ENCODE results near the gene DDRGK1. TPM values are rescaled to one million over a fixed set of nuclear protein-coding genes. Genes with fewer than 3 reads are reported as not detected.

Gene DDRGK1
- total and polyA plus RNA-seq, 9 donors, result 25.5 to 34.0 (median 31.0) TPM

DNA sequence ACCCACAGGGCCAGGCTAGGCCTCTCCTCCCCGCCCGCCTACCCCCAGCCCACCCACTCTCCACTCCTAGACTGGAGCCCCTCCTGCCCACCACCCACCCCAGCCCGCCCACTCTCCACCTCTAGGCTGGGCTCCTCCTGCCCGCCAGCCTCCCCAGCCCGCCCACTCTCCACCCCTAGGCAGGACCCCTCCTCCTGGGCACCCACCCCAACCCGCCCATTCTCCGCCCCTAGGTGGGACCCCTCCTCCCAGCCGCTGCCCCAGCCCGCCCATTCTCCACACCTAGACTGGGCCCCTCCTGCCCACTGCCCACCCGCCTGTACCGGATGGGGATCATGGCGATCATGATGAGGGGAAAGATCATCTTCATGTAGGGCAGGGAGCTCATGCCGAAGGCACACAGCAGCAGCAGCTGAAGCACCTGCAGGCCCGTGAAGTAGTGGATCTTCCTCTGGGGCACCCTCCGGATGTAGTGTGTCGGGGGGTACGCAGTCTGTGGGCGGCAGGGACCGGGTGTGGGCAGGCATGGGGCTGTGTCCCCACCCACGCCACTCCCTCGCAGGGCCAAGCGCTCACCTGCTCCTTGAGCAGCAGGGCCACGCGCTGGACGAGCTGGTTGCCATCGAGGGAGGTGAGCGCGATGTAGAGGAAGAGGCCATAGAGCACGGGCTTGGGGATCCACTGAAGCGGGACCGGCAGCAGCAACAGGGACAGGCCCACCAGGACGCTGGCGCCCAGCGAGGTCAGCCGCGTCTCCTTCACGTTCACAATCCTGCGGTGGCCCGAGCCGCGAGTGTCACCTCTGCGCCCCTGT is 23.7 kb upstream of the DDRGK1 start:
- H3K27me3 ChIP-seq (ENCODE audit: control insufficient read depth, insufficient read depth, low read length), result no peaks in the 10 kb centered on the region
- no peak overlapping the region for H3K27ac ChIP-seq (ENCODE audit: low read length)
- no peak overlapping the region for H3K4me3 ChIP-seq (ENCODE audit: low read length)
- no peaks in the 10 kb centered on the region for H3K9me3 ChIP-seq (replicated peaks; ENCODE audit: control insufficient read depth, low read depth, low read length)
- H3K36me3 ChIP-seq (ENCODE audit: control insufficient read depth, insufficient read depth, low read length), result peaks cover 25% of the 10 kb centered on the region
- 85% methylated on average over 31 of the region's 42 CpGs for WGBS (ENCODE audit: insufficient coverage)
- peaks cover 8% of the 10 kb centered on the region for H3K4me1 ChIP-seq (ENCODE audit: control insufficient read depth, insufficient read depth, low read length)
- DNase-seq, result no peak

DNA sequence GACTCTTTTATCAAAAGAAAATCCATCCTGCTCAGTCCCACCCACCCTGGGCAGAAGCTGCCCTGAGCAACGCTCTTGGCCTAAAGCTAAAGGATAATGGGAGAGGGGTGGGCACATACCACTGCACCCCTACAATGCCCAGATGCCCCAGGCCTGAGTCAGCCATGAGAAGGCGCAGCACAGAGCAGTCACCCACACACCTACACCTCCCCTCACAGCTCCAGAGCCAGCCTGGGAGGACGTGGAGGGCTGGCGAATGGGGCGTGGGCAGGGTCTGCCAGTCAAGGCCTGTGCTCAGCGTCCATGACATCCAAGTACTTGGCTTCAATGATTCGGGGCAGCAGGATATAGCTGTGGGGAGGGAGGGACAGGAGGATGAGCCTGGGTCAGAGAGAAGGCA is 23.0 kb upstream of the DDRGK1 start:
- WGBS (ENCODE audit: insufficient coverage), result 40% methylated on average over 1 of the region's 7 CpGs
- H3K4me3 ChIP-seq (ENCODE audit: low read length), result no peak overlapping the region
- peaks cover 28% of the 10 kb centered on the region for H3K36me3 ChIP-seq (ENCODE audit: control insufficient read depth, insufficient read depth, low read length)
- H3K9me3 ChIP-seq (replicated peaks; ENCODE audit: control insufficient read depth, low read depth, low read length), result no peaks in the 10 kb centered on the region
- H3K27me3 ChIP-seq (ENCODE audit: control insufficient read depth, insufficient read depth, low read length), result no peaks in the 10 kb centered on the region
- no peak overlapping the region for H3K27ac ChIP-seq (ENCODE audit: low read length)
- DNase-seq, result no peak
- H3K4me1 ChIP-seq (ENCODE audit: control insufficient read depth, insufficient read depth, low read length), result peaks cover 14% of the 10 kb centered on the region

DNA sequence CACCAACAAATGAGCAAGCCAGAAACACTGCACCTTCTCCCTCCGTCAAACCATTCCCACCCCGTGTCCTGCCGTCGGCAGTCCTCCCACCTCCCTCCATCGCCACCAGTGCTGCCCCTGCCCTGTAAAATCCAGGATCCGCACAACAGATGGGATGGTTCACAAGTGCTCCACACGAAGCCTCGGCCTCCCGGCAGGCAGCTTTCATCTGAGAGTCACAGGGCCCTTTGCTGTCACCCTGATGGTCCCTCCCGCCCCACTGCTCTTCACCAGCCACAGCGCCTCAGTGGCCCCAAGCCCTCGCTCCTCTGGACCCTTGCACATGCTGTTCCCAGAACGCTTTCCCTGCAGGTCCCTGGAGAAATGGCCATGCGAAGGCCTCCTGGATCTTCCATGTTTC is 22.4 kb upstream of the DDRGK1 start:
- Histone ChIP-seq H3K4me3 (ENCODE audit: low read length) (no peak overlapping the region), H3K27me3 (ENCODE audit: control insufficient read depth, insufficient read depth, low read length) (no peaks in the 10 kb centered on the region), H3K9me3 (replicated peaks; ENCODE audit: control insufficient read depth, low read depth, low read length) (no peaks in the 10 kb centered on the region), H3K4me1 (ENCODE audit: control insufficient read depth, insufficient read depth, low read length) (peaks cover 16% of the 10 kb centered on the region), H3K36me3 (ENCODE audit: control insufficient read depth, insufficient read depth, low read length) (peaks cover 29% of the 10 kb centered on the region), H3K27ac (ENCODE audit: low read length) (no peak overlapping the region)
- DNase-seq, result no peak
- WGBS (ENCODE audit: insufficient coverage), result 89% methylated on average over 14 of the region's 14 CpGs

DNA sequence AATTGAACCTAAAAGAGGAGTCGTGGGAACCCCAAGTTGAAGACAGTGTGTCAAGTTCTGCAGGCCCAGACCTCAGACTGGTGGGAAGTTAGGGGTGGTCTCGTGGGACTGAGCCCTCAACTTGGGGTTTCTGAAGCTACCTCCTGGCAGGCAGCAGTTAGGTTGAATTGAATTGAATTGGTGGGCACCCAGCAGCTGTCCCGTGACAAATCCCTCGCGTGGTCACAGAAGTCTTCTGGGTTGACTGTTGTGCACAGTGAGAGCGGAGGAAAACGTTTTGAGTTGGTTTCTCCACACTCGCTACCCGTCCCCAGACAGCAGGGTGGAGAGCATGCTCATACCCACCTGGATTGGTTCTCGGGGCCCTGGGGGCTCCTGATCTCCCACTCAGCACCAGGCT is 21.6 kb upstream of the DDRGK1 start:
- H3K4me3 ChIP-seq (ENCODE audit: low read length), result no peak overlapping the region
- H3K9me3 ChIP-seq (replicated peaks; ENCODE audit: control insufficient read depth, low read depth, low read length), result no peaks in the 10 kb centered on the region
- no peaks in the 10 kb centered on the region for H3K27me3 ChIP-seq (ENCODE audit: control insufficient read depth, insufficient read depth, low read length)
- peaks cover 32% of the 10 kb centered on the region for H3K36me3 ChIP-seq (ENCODE audit: control insufficient read depth, insufficient read depth, low read length)
- 79% methylated on average over 2 of the region's 10 CpGs for WGBS (ENCODE audit: insufficient coverage)
- no peak for DNase-seq
- no peak overlapping the region for H3K27ac ChIP-seq (ENCODE audit: low read length)
- H3K4me1 ChIP-seq (ENCODE audit: control insufficient read depth, insufficient read depth, low read length), result peaks cover 16% of the 10 kb centered on the region

DNA sequence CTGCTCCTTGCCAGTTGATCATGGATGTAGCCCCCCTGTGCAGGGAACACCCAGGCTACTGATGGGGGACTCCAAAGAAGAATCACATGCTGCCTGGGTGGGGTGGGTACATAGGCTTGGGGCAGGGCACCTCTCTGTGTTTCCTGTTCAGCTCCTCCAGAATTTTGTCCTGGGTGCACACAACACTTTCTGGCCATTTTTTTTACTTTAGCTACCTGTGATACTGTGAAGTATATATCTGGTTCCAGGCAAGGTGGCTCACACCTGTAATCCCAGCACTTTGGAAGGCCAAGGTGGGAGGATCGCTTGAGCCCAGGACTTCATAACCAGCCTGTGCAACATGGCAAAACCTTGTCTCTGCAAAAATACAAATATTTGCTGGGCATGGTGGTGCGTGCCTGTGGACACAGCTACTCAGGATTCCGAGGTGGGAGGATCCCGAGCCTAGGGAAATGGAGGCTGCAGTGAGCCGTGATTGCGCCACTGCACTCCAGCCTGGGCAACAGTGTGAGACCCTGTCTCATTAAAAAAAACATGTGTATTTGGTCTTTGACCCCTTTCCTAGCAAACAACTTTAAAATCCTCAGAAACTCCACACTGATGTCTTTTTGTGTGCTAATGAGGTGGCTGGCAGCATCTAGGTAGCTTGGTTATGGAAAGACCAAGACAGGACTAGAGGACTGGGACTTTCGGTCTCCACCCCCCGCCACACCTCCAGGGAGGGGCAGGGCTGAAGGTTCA is 20.4 kb upstream of the DDRGK1 start:
- Histone ChIP-seq H3K27me3 (ENCODE audit: control insufficient read depth, insufficient read depth, low read length) (no peaks in the 10 kb centered on the region), H3K4me1 (ENCODE audit: control insufficient read depth, insufficient read depth, low read length) (peaks cover 16% of the 10 kb centered on the region), H3K4me3 (ENCODE audit: low read length) (no peak overlapping the region), H3K9me3 (replicated peaks; ENCODE audit: control insufficient read depth, low read depth, low read length) (no peaks in the 10 kb centered on the region), H3K27ac (ENCODE audit: low read length) (no peak overlapping the region), H3K36me3 (ENCODE audit: control insufficient read depth, insufficient read depth, low read length) (peaks cover 32% of the 10 kb centered on the region)
- DNase-seq, result no peak
- 97% methylated on average over 5 of the region's 8 CpGs for WGBS (ENCODE audit: insufficient coverage)

DNA sequence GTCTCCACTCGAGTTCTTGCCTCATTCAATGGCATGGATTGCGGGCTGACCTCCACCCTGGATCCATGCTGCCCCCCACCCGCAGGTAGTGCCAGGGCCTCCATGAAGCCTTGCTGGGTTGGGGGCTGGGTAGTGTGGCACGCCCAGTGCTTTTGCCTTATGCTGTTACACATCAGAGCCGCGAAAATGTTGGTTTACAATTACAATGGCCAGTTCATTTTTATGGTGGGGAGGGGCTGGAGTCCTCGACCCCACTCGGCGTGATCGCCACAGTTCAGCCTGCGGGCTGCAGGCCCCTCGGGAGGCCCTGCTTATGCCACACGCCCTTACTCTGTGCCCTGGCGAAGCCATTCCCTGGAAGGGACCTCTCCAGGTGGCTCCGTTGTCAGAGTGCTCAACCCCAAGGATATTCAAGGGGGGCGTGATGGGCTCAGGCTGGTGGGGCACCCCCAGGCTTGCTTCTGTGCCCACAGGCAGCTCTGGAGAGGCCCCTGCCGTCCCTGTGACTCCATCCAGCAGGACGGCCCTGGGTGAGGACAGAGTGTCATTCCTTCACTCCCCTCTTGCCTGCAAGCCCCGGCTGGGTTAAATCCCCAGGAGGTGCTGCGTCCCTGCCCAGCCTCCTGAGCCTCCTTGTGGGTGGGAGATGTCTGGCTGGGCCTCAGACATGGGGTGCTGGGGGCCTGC is 19.7 kb upstream of the DDRGK1 start:
- Histone ChIP-seq H3K4me1 (ENCODE audit: control insufficient read depth, insufficient read depth, low read length) (peaks cover 16% of the 10 kb centered on the region), H3K27me3 (ENCODE audit: control insufficient read depth, insufficient read depth, low read length) (no peaks in the 10 kb centered on the region), H3K27ac (ENCODE audit: low read length) (no peak overlapping the region), H3K36me3 (ENCODE audit: control insufficient read depth, insufficient read depth, low read length) (peaks cover 35% of the 10 kb centered on the region), H3K9me3 (replicated peaks; ENCODE audit: control insufficient read depth, low read depth, low read length) (no peaks in the 10 kb centered on the region), H3K4me3 (ENCODE audit: low read length) (no peak overlapping the region)
- no peak for DNase-seq
- WGBS (ENCODE audit: insufficient coverage), result 82% methylated on average over 16 of the region's 20 CpGs

DNA sequence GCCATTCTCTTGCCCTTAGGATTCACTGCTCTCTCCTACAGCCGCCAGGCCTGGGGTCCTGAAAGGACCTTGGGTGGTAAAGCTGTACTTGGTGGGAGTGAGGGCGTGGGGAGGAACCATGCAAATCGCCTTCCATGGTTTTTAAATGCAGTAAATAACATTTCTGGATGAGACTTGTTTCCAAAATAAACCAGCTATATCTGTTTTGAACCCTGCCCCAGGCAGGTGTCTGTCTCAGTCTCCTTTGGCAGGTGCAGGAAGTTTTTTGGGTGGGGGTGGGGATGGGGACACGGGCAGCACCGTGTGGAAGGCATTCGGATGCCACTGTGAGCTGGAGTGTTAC is 19.1 kb upstream of the DDRGK1 start:
- no peak overlapping the region for H3K27ac ChIP-seq (ENCODE audit: low read length)

DNA sequence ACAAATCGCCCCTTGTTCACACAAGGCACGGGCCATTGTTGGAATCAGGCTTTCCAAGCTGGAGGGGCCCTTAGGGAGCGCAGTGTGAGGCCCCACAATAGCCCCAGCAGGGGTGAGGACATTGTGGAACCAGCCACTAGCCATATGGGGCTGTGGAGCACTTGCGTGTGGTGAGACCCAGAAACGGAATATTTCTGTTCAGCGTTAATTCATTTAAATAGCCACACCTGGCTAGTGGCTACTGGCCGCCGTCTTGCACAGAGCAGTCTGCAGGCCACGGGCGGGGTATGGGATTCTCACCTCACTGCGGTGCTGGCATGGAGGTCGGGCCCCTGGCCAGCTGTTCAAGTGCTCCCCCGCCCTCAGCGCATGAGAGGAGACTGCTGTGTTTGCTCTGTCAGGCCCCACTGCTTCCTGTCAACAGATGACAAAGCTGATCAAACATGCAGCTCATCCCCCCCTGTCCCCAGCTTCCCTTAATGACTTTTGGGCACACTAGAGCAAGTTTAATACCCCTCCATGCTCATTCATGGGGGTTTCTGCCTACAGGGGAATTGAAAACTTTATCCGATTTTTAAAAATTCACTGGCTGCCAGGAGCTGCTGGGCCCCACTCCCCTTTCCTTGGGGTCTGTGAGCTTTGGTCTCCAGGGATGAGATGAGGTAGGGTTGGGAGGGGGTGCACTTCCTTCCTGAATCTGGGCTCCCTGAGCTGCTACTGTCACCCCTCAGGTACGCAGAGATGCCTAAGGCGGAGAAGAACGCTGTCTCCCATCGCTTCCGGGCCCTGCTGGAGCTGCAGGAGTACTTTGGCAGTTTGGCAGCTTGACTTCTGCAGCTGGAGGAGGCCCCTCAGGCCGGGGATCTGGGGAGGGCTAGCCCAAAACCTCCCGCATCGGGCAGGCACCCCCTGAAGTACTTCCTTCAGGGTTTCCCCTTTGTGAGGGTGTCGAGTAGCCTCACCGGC is 18.4 kb upstream of the DDRGK1 start:
- WGBS (ENCODE audit: insufficient coverage), result 48% methylated on average over 21 of the region's 25 CpGs

More for the DNA sequence above, 19.1 kb upstream of the DDRGK1 start:
- Histone ChIP-seq H3K4me1 (ENCODE audit: control insufficient read depth, insufficient read depth, low read length) (peaks cover 16% of the 10 kb centered on the region), H3K27me3 (ENCODE audit: control insufficient read depth, insufficient read depth, low read length) (no peaks in the 10 kb centered on the region), H3K9me3 (replicated peaks; ENCODE audit: control insufficient read depth, low read depth, low read length) (no peaks in the 10 kb centered on the region), H3K4me3 (ENCODE audit: low read length) (no peak overlapping the region), H3K36me3 (ENCODE audit: control insufficient read depth, insufficient read depth, low read length) (peaks cover 38% of the 10 kb centered on the region)
- DNase-seq, result no peak
- 79% methylated on average over 3 of the region's 6 CpGs for WGBS (ENCODE audit: insufficient coverage)

DNA sequence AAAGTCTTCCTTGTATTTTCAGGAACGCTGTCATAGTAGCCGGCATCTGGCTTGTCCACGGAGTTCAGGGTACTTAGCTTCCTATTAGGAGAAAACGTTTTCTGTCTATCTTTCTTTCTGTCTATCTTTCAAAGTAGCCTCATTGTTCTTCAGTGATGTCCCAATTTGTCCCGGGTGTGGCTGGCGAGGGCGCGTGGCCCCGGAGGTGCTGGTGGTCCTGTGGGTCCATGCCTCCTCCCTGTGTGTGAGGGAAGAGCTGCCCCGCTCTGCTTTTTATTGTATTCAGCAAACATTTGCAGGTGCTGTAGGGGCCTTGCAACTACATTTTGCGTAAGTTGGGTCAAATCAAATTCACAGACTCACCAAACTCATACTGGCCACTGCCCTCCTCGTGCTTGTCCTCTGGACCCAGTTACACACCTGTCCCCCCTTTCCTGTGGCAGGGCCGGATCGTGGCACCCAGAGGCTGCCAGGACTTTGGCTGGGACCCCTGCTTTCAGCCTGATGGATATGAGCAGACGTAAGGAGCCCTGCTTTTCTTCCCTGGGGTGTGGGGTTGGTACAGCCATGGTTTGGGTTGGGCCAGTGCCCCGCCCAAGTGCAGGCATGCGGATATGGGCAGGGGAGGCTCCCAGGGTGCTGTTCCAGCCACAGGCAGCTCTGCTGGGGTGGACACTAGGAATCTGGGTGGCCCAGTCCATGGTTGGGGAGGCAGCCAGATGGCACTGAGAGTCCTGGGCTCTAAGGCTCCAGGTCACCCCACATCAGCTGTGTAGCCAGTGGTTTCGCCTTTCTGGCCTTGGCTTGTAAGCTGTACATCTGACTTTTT is 17.1 kb upstream of the DDRGK1 start:
- Histone ChIP-seq H3K36me3 (ENCODE audit: control insufficient read depth, insufficient read depth, low read length) (peaks cover 38% of the 10 kb centered on the region), H3K27ac (ENCODE audit: low read length) (no peak overlapping the region), H3K9me3 (replicated peaks; ENCODE audit: control insufficient read depth, low read depth, low read length) (no peaks in the 10 kb centered on the region), H3K4me1 (ENCODE audit: control insufficient read depth, insufficient read depth, low read length) (peaks cover 16% of the 10 kb centered on the region), H3K4me3 (ENCODE audit: low read length) (no peak overlapping the region), H3K27me3 (ENCODE audit: control insufficient read depth, insufficient read depth, low read length) (no peaks in the 10 kb centered on the region)
- 93% methylated on average over 7 of the region's 18 CpGs for WGBS (ENCODE audit: insufficient coverage)
- no peak for DNase-seq

More for the DNA sequence above, 18.4 kb upstream of the DDRGK1 start:
- no peak overlapping the region for H3K4me3 ChIP-seq (ENCODE audit: low read length)
- no peaks in the 10 kb centered on the region for H3K9me3 ChIP-seq (replicated peaks; ENCODE audit: control insufficient read depth, low read depth, low read length)
- H3K4me1 ChIP-seq (ENCODE audit: control insufficient read depth, insufficient read depth, low read length), result peaks cover 16% of the 10 kb centered on the region
- peaks cover 42% of the 10 kb centered on the region for H3K36me3 ChIP-seq (ENCODE audit: control insufficient read depth, insufficient read depth, low read length)
- peak overlapping the region; percentile 20 for H3K27ac ChIP-seq (ENCODE audit: low read length)
- no peaks in the 10 kb centered on the region for H3K27me3 ChIP-seq (ENCODE audit: control insufficient read depth, insufficient read depth, low read length)
- no peak for DNase-seq
